Erythroblast (primary cell): ENCODE measurements around the gene SLC35F3.

Experiments used
- GATA1 ChIP-seq: IDR thresholded peaks from 2 replicates; pipeline ENCODE4 v1.6.1; 2011; ENCODE audit warnings: low read depth, mild to moderate bottlenecking, control low read depth, low read length, moderate library complexity
- POLR2A ChIP-seq: IDR thresholded peaks from 2 replicates; pipeline ENCODE4 v1.6.1; 2011; ENCODE audit warnings: mild to moderate bottlenecking, low read length

DNA sequence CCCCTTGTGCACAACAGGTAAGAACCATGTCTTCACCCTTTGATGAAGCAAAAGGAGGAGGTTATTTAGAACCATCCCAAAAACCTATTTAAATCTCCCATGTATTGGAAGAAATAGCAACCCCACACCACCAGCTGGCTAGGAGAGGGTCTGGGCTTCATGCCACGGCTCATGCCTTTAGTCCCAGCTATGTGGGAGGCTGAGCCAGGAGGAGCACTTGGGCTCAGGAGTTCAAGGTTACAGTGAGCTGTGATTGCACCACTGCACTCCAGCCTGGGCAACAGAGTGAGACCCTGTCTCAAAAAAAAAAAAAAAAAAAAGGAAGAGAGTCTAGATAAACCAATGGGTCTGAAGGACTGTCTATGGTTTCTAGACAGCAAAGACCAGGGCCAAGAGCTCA, 270.9 kb downstream of the SLC35F3 start:
- TF ChIP-seq POLR2A, result no peak
- TF ChIP-seq GATA1, result no peak
